A673 (cell line): ENCODE measurements around the gene GMFB. TPM values are rescaled to one million over a fixed set of nuclear protein-coding genes. Genes with fewer than 3 reads are reported as not detected.

ENCODE experiments used
- BruUV-seq: library from RNA; stranded (reverse); fragments of 400-500 nt; replicated peaks from 2 replicates; lab custom pipeline; 2021; lab: Mats Ljungman, UMichigan
- CTCF ChIA-PET: fragments of 300-600 bp; sonication (Branson Sonifier 250); formaldehyde crosslinking; loops from one replicate; lab custom pipeline; 2022; ENCODE audit warnings: antibody characterized with exemption; lab: Charles Lee
- POLR2A ChIA-PET: fragments of 300-600 bp; sonication (Branson Sonifier 250); formaldehyde crosslinking; loops from one replicate; lab custom pipeline; 2022; ENCODE audit warnings: antibody characterized with exemption; ENCODE audit not compliant: low non-redundant PET; lab: Charles Lee
- DNase-seq: peaks from one replicate; pipeline ENCODE4 v3.0.0-alpha.2; 2015; ENCODE audit warnings: low spot score
- H3K27ac ChIP-seq: fragments of 200-600 bp; sonication (generic); 2 replicates; pipeline ENCODE4 v1.5.1; 2016; ENCODE audit warnings: mixed run types, low read depth, mild to moderate bottlenecking, mixed read lengths, antibody characterized with exemption, low read length; ENCODE audit not compliant: poor library complexity, severe bottlenecking
- H3K27me3 ChIP-seq: fragments of 200-600 bp; sonication (generic); replicated peaks from 2 replicates; pipeline ENCODE4 v1.6.1; 2017; ENCODE audit warnings: mixed run types, low read depth, mild to moderate bottlenecking, mixed read lengths, antibody characterized with exemption, low read length; ENCODE audit not compliant: insufficient read depth, poor library complexity
- H3K36me3 ChIP-seq: fragments of 200-600 bp; sonication (generic); 2 replicates; pipeline ENCODE4 v1.6.1; 2016; ENCODE audit warnings: mixed run types, mild to moderate bottlenecking, mixed read lengths, antibody characterized with exemption, low read length; ENCODE audit not compliant: insufficient read depth, poor library complexity, severe bottlenecking
- H3K4me1 ChIP-seq: fragments of 200-600 bp; sonication (generic); 2 replicates; pipeline ENCODE4 v1.6.1; 2017; ENCODE audit warnings: mixed run types, mild to moderate bottlenecking, mixed read lengths, antibody characterized with exemption, low read length; ENCODE audit not compliant: insufficient read depth, poor library complexity, severe bottlenecking
- H3K4me3 ChIP-seq: fragments of 200-600 bp; sonication (generic); 2 replicates; pipeline ENCODE4 v1.5.1; 2016; ENCODE audit warnings: low read depth, mixed run types, mild to moderate bottlenecking, mixed read lengths, low read length; ENCODE audit not compliant: poor library complexity, severe bottlenecking
- H3K9me3 ChIP-seq: fragments of 200-600 bp; sonication (generic); 2 replicates; pipeline ENCODE4 v1.6.1; 2016; ENCODE audit warnings: mixed run types, low read depth, mild to moderate bottlenecking, mixed read lengths, antibody characterized with exemption, low read length; ENCODE audit not compliant: poor library complexity, severe bottlenecking
- EZH2 ChIP-seq: fragments of 200-600 bp; sonication (generic); IDR thresholded peaks from 2 replicates; pipeline ENCODE4 v1.6.1; 2017; ENCODE audit warnings: borderline replicate concordance, low read depth, mild to moderate bottlenecking, mixed read lengths, antibody characterized with exemption, low read length; ENCODE audit not compliant: poor library complexity, severe bottlenecking
- intact Hi-C: fragments of 100-400 bp; cut with micrococcal nuclease; formaldehyde crosslinking; loops from one replicate; pipeline ENCODE4 v1.10.0; 2022; ENCODE audit not compliant: unreplicated experiment
- total RNA-seq: library from RNA; stranded (reverse); gene quantifications from 2 replicates; pipeline ENCODE4 v1.2.3, GENCODE V29; 2021
- TF ChIP-seq, protein P1 (sequence below): fragments of 300-800, 200-600 bp; sonication (generic); conservative IDR thresholded peaks from 2 replicates; pipeline ENCODE4 v1.5.1; 2017; ENCODE audit warnings: low read depth, mild to moderate bottlenecking, antibody characterized with exemption, low read length, moderate library complexity, mixed read lengths

Gene GMFB
- total RNA-seq, 1 experiment from 2014 or later, result 76.8 TPM

DNA sequence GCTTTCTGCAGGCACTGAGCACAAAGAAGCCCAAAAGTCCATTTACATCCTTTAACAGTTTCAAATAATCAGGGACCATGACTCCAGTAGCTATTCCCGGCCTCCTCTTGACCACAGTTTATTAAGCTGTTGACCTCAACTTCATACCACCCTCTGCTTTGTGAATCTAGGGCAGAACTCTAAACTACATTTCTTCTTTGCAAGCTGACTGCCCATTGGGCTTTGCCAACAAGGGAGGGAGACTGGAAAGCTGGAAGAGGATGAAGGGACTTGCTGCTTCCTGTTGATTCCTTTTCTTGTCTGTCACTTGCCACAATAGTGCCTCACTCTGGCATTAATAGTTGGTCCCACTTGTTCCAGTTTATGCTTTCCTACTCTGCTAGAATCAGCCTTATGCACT lies 23.6 kb upstream of the GMFB start:
- TF ChIP-seq, protein P1, sequence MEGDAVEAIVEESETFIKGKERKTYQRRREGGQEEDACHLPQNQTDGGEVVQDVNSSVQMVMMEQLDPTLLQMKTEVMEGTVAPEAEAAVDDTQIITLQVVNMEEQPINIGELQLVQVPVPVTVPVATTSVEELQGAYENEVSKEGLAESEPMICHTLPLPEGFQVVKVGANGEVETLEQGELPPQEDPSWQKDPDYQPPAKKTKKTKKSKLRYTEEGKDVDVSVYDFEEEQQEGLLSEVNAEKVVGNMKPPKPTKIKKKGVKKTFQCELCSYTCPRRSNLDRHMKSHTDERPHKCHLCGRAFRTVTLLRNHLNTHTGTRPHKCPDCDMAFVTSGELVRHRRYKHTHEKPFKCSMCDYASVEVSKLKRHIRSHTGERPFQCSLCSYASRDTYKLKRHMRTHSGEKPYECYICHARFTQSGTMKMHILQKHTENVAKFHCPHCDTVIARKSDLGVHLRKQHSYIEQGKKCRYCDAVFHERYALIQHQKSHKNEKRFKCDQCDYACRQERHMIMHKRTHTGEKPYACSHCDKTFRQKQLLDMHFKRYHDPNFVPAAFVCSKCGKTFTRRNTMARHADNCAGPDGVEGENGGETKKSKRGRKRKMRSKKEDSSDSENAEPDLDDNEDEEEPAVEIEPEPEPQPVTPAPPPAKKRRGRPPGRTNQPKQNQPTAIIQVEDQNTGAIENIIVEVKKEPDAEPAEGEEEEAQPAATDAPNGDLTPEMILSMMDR, result no peak
- TF ChIP-seq EZH2, result no peak
- Histone ChIP-seq H3K4me1 (peaks cover 6% of the 10 kb centered on the region), H3K27ac (no peak overlapping the region), H3K4me3 (no peak overlapping the region), H3K36me3 (no peaks in the 10 kb centered on the region), H3K27me3 (no peaks in the 10 kb centered on the region), H3K9me3 (peaks cover 11% of the 10 kb centered on the region)
- no TSS peak for BruUV-seq
- no peak for DNase-seq
- intact Hi-C loops, result no loop called here
- ChIA-PET POLR2A (no interaction called here), CTCF (no interaction called here)

DNA sequence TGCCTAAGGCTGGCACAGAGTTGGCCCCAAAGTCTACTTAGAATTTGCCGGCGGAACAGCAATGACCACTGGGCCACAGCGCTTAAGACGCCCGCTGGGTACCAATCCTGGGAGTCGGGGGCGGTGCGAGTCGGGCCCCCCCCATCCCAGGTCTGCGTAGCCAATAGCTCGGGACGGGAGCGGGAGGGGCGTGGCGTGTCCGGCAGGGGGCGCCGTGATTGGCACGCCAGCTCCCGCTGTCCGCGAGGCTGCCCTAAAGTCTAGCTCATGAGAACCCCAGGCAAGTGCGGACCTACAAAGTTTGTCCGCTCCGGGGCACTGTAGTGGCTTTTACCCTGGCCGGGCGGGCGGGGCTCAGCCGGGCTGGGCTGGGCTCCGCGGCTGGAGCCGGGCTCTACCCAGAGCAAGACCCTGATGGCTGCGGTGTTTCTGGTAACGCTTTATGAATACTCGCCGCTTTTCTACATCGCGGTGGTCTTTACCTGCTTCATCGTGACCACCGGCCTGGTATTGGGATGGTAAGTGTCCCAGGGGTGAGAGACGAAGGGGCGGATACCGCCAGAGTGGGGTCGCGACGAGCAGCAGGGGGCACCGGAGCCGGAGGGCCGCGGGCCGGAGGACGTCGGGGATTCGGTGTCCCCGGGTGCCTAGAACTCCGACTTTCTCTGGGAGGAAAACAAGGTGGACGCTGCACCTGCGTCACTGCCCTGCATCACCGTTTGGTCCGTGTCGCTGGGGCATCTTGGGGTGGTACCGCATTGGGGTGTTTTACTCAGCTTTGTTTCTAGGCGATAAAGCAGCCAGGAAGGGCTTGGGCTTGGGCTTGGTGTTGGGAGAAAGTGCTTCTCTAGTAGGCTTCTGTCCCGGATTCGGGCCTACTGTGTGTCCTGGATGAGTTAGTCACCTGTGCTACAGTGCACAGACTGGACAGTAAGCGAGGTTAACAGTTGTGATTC lies 21.0 kb upstream of the GMFB start, which contains the start of gene CGRRF1:
TSS of gene CGRRF1 (plus strand) at position 361 of the 956 bp plus-strand sequence. CDS start at position 415, 54 bp downstream.
- peaks cover 6% of the 10 kb centered on the region for H3K4me1 ChIP-seq
- no peaks in the 10 kb centered on the region for H3K36me3 ChIP-seq
- TF ChIP-seq EZH2, result no peak
- TF ChIP-seq, protein P1, result peak; percentile 56
- ChIA-PET POLR2A (interaction anchor here (0.6 kb wide), 2 partner anchors 28 to 1312 kb away, joined by 3 to 4 read pairs; no protein-coding TSS in a partner anchor), CTCF (interaction anchor here (0.6 to 1.6 kb wide), 3 partner anchors 137 to 315 kb away, joined by 5 to 12 read pairs (median 10); no protein-coding TSS in a partner anchor)
- H3K9me3 ChIP-seq, result no peaks in the 10 kb centered on the region
- H3K27me3 ChIP-seq, result no peaks in the 10 kb centered on the region
- H3K27ac ChIP-seq, result peak within 1 kb of the TSS; percentile 49
- DNase-seq, result peak; percentile 98
- no TSS peak for BruUV-seq
- peak within 1 kb of the TSS; percentile 86 for H3K4me3 ChIP-seq
- intact Hi-C loops, result no loop called here

DNA sequence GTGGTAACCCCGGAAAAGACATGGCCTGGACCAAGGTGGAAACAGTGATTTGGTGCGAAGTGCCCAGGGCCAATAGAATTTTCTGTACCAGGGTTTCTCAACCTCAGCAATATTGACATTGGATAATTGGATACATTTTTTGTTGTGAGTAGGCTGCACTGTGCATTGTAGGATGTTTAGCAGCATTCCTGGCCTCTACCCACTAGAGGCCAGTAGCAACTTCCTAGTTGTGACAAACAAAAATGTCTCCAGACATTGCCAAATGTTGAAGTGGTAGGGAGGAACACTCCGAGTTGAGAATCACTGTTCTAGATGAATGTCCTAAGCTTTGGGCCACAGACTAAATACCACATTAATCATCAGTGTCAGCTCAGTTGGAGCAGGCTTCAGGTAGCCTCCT lies 14.7 kb upstream of the GMFB start:
- ChIA-PET POLR2A (no interaction called here), CTCF (no interaction called here)
- DNase-seq, result peak; percentile 66
- no peak overlapping the region for H3K27ac ChIP-seq
- H3K9me3 ChIP-seq, result no peaks in the 10 kb centered on the region
- TF ChIP-seq, protein P1, result peak; percentile 64
- TF ChIP-seq EZH2, result no peak
- BruUV-seq, result no TSS peak
- no peaks in the 10 kb centered on the region for H3K36me3 ChIP-seq
- H3K4me3 ChIP-seq, result no peak overlapping the region
- peaks cover 7% of the 10 kb centered on the region for H3K4me1 ChIP-seq
- no peaks in the 10 kb centered on the region for H3K27me3 ChIP-seq
- intact Hi-C loops, result no loop called here
